HG02763 (cell line): ENCODE measurements around the gene TIMM44.

ENCODE experiments used
- ATAC-seq: cut with Tn5 transposase; IDR thresholded peaks from one replicate; pipeline ENCODE4 v1.9.1; 2021; ENCODE audit warnings: mild to moderate bottlenecking, moderate library complexity; ENCODE audit not compliant: unreplicated experiment

Gene TIMM44

GRCh38 chr19:7943444-7944176 lies at the start of gene TIMM44:
TSS of gene TIMM44 (minus strand) at chr19:7943666. CDS start at chr19:7943651, 15 bp downstream.
- ATAC-seq: peak; percentile 97

- no peak for ATAC-seq
Observed at GRCh38 chr19:7992575-7992974, 49.1 kb upstream of the TIMM44 start.

- ATAC-seq: no peak
Observed at GRCh38 chr19:7989071-7989575, 45.7 kb upstream of the TIMM44 start.

- ATAC-seq: no peak
Observed at GRCh38 chr19:7988307-7988706, 44.8 kb upstream of the TIMM44 start.

GRCh38 chr19:7987114-7987768 lies 43.8 kb upstream of the TIMM44 start:
- ATAC-seq: no peak

GRCh38 chr19:7986321-7987113 lies 43.1 kb upstream of the TIMM44 start:
- ATAC-seq: no peak

- no peak for ATAC-seq
Observed at GRCh38 chr19:7985481-7985911, 42.0 kb upstream of the TIMM44 start.

- no peak for ATAC-seq
Observed at GRCh38 chr19:7983995-7984837, 40.8 kb upstream of the TIMM44 start.

GRCh38 chr19:7983286-7983950 lies 40.0 kb upstream of the TIMM44 start:
- no peak for ATAC-seq

GRCh38 chr19:7982651-7983099 lies 39.2 kb upstream of the TIMM44 start:
- no peak for ATAC-seq

- ATAC-seq: no peak
Observed at GRCh38 chr19:7982103-7982502, 38.6 kb upstream of the TIMM44 start.

- ATAC-seq: no peak
Observed at GRCh38 chr19:7981661-7982060, 38.2 kb upstream of the TIMM44 start.

- ATAC-seq: no peak
Observed at GRCh38 chr19:7981199-7981598, 37.7 kb upstream of the TIMM44 start.

GRCh38 chr19:7980635-7981121 lies 37.2 kb upstream of the TIMM44 start:
- no peak for ATAC-seq

GRCh38 chr19:7980168-7980567 lies 36.7 kb upstream of the TIMM44 start:
- no peak for ATAC-seq

- no peak for ATAC-seq
Observed at GRCh38 chr19:7979559-7979958, 36.1 kb upstream of the TIMM44 start.

- no peak for ATAC-seq
Observed at GRCh38 chr19:7979011-7979410, 35.5 kb upstream of the TIMM44 start.

GRCh38 chr19:7978179-7978825 lies 34.8 kb upstream of the TIMM44 start:
- ATAC-seq: no peak

- ATAC-seq: no peak
Observed at GRCh38 chr19:7977723-7978040, 34.2 kb upstream of the TIMM44 start.
